LNCAP (cell line): Measurements from ENCODE around the gene PLPP2.

Experiments
- TF ChIP-seq, protein P1 (sequence below): fragments of 450-650 bp; IDR thresholded peaks from 2 replicates; pipeline ENCODE4 v1.5.1; 2017; ENCODE audit warnings: mild to moderate bottlenecking

The PLPP2 gene

GRCh38 chr19:325173-325936 is 34.2 kb upstream of the PLPP2 start:
- TF ChIP-seq, protein P1, sequence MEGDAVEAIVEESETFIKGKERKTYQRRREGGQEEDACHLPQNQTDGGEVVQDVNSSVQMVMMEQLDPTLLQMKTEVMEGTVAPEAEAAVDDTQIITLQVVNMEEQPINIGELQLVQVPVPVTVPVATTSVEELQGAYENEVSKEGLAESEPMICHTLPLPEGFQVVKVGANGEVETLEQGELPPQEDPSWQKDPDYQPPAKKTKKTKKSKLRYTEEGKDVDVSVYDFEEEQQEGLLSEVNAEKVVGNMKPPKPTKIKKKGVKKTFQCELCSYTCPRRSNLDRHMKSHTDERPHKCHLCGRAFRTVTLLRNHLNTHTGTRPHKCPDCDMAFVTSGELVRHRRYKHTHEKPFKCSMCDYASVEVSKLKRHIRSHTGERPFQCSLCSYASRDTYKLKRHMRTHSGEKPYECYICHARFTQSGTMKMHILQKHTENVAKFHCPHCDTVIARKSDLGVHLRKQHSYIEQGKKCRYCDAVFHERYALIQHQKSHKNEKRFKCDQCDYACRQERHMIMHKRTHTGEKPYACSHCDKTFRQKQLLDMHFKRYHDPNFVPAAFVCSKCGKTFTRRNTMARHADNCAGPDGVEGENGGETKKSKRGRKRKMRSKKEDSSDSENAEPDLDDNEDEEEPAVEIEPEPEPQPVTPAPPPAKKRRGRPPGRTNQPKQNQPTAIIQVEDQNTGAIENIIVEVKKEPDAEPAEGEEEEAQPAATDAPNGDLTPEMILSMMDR = no peak

DNA sequence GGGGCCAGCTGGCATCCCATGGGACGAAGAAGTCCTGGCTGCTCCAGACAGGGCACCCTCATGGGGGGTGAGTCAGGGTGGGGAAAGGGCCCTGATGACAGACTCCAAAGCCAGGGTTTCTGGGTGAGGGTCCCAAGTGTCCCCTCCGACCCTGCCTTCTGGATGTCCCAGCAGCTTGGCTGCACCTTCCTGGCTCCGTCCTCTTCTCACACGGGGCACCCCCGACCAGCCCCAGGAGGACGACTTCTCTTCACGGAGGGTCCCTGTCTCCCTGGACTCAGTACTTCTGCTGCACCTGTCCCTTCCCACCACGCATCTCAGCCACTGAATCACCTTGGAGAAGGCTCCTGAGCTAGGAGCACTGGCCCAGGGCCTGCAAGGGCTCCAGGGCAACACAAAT is 33.5 kb upstream of the PLPP2 start:
- TF ChIP-seq, protein P1 = no peak

DNA sequence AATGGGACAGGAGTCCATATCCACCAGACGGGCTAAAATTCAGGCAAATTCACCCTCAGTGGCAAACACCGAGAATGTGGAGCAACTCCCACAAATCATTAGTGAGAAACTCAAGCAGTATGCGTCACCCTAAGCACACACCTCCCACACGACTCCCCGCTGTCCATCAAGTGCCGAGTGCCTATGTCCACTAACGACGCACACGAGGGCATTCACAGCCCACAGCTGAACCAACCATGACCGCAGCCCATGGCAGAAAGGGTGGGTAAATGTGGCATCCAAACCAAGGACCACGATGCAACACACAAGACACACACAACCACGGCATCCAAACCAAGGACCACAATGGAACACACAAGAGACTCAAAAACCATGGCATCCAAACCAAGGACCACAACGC is 31.4 kb upstream of the PLPP2 start:
- TF ChIP-seq, protein P1 = no peak

DNA sequence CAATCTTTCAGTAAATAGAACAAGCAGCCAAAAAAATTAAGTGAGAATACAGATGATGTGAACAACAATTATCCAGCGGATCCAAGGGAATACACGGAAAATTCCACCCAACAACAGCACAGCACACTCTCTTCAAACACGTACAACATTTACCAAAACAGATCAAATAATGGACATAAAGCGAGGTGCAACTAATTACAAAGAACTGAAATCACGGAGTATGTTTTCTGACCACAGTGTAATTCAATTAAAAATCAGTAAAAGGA is 27.2 kb upstream of the PLPP2 start:
- TF ChIP-seq, protein P1 = no peak

- TF ChIP-seq, protein P1 = no peak
Measured at GRCh38 chr19:317710-318508, 26.7 kb upstream of the PLPP2 start.

DNA sequence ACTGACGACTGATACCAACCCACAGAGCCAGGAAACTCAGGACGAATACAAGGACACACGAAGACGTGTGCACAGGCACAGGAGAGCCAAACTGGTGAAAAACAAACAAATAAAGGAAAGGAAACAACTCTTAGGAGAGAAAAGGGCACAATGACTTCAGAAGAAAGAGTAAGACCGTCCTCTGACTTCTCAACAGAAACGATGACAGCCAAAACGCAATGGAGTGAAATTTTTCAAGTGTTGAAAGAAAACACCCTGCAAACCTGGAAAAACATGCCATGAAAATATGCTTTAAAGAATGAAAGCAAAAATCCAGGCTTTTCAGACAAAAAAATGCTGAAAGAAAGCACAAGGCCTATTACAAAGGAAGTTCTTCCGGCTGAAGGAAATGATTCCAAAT is 24.6 kb upstream of the PLPP2 start:
- TF ChIP-seq, protein P1 = no peak

GRCh38 chr19:313988-314815 is 23.0 kb upstream of the PLPP2 start:
- TF ChIP-seq, protein P1 = no peak
